H1 (cell line): ENCODE results near the gene NDUFA13. TPM values are rescaled to one million over a fixed set of nuclear protein-coding genes. Genes with fewer than 3 reads are reported as not detected.

Experiments
- CTCF ChIA-PET: fragments of 300-600 bp; sonication (Branson Sonifier 250); formaldehyde crosslinking; loops from one replicate; lab custom pipeline; 2021; ENCODE audit not compliant: partially characterized antibody; lab: Charles Lee
- POLR2A ChIA-PET: fragments of 300-600 bp; sonication (Branson Sonifier 250); formaldehyde crosslinking; loops from one replicate; lab custom pipeline; 2021; ENCODE audit warnings: inconsistent platforms; ENCODE audit not compliant: partially characterized antibody; lab: Charles Lee
- DNase-seq, 2 experiments: peaks; one replicate each; pipeline versions ENCODE4 v3.0.0 to v3.0.0-alpha.2; 2010 to 2022; ENCODE audit warnings: low spot score in 2 of 2, low read depth in 1 of 2, mixed read lengths in 1 of 2
- FAIRE-seq: peaks from 2 replicates; lab custom pipeline; 2011; peaks lifted over from hg19 to GRCh38; lab: Jason Lieb, UNC
- H2AFZ ChIP-seq: 2 replicates; pipeline ENCODE4 v1.8.1; 2012; ENCODE audit warnings: low read length, inconsistent platforms
- H2AK5ac ChIP-seq: 2 replicates; pipeline ENCODE4 v1.6.1; 2013; ENCODE audit warnings: low read depth, low read length
- H2BK120ac ChIP-seq: replicated peaks from 2 replicates; pipeline ENCODE3; 2013; ENCODE audit warnings: low read depth, low read length, inconsistent platforms
- H2BK12ac ChIP-seq: 2 replicates; pipeline ENCODE4 v1.6.1; 2013; ENCODE audit warnings: low read depth, low read length
- H2BK15ac ChIP-seq: 2 replicates; pipeline ENCODE4 v1.6.1; 2013; ENCODE audit warnings: low read length
- H2BK20ac ChIP-seq: 2 replicates; pipeline ENCODE4 v1.6.1; 2013; ENCODE audit warnings: low read length
- H2BK5ac ChIP-seq: 2 replicates; pipeline ENCODE4 v1.6.1; 2013; ENCODE audit warnings: low read depth, low read length
- H3K14ac ChIP-seq: 2 replicates; pipeline ENCODE4 v1.6.1; 2013; ENCODE audit warnings: inconsistent platforms; ENCODE audit not compliant: insufficient read length
- H3K18ac ChIP-seq: 2 replicates; pipeline ENCODE4 v1.6.1; 2013; ENCODE audit warnings: low read length; ENCODE audit errors: extremely low read depth
- H3K23ac ChIP-seq: 2 replicates; pipeline ENCODE4 v1.6.1; 2013; ENCODE audit warnings: inconsistent platforms; ENCODE audit not compliant: insufficient read length
- H3K23me2 ChIP-seq: 2 replicates; pipeline ENCODE4 v1.6.1; 2013; ENCODE audit warnings: low read depth, low read length
- H3K27ac ChIP-seq: 2 replicates; pipeline ENCODE4 v1.6.1; 2011; ENCODE audit warnings: low read depth, low read length, inconsistent platforms
- H3K27me3 ChIP-seq, 4 experiments: replicated peaks in 1 of 4; 1 replicate in 1 of 4; 2 replicates in 3 of 4; pipeline versions ENCODE4 v1.6.1 to v1.8.1; 2011 to 2013; ENCODE audit warnings: low read length in 3 of 4, mild to moderate bottlenecking in 3 of 4, inconsistent platforms in 2 of 4, mixed read lengths in 2 of 4, moderate library complexity in 1 of 4; ENCODE audit not compliant: control insufficient read depth in 3 of 4, insufficient read depth in 3 of 4; ENCODE audit errors: extremely low read depth in 1 of 4
- H3K36me3 ChIP-seq, 4 experiments: 2 replicates each; pipeline versions ENCODE4 v1.6.1 to v1.8.1; 2011 to 2013; ENCODE audit warnings: mild to moderate bottlenecking in 4 of 4, low read length in 3 of 4, moderate library complexity in 2 of 4, control low read depth in 1 of 4, inconsistent platforms in 1 of 4; ENCODE audit not compliant: insufficient read depth in 4 of 4, control insufficient read depth in 2 of 4
- H3K4ac ChIP-seq: replicated peaks from 2 replicates; pipeline ENCODE3; 2013; ENCODE audit warnings: low read length, low read depth, mixed read lengths, inconsistent platforms; ENCODE audit not compliant: insufficient read length
- H3K4me1 ChIP-seq, 4 experiments: replicated peaks in 1 of 4; 1 replicate in 1 of 4; 2 replicates in 3 of 4; pipeline versions ENCODE4 v1.6.1 to v1.8.1; 2011 to 2013; ENCODE audit warnings: low read length in 3 of 4, inconsistent platforms in 2 of 4, mixed read lengths in 1 of 4; ENCODE audit not compliant: insufficient read depth in 4 of 4, control insufficient read depth in 3 of 4
- H3K4me2 ChIP-seq, 2 experiments: 2 replicates each; pipeline versions ENCODE4 v1.6.1 to v1.8.1; 2011 to 2013; ENCODE audit warnings: low read depth in 2 of 2, low read length in 2 of 2, control low read depth in 1 of 2, inconsistent platforms in 1 of 2, mild to moderate bottlenecking in 1 of 2; ENCODE audit not compliant: insufficient read depth in 1 of 2
- H3K4me3 ChIP-seq, 4 experiments: fragments of 200-600, 300-600 bp in 1 of 4; sonication (generic), shearing (Covaris generic), sonication (Bioruptor Twin) in 1 of 4; 2 replicates each; pipeline versions ENCODE4 v1.5.1 to v1.8.1; 2011 to 2016; ENCODE audit warnings: low read length in 4 of 4, low read depth in 3 of 4, control low read depth in 2 of 4, inconsistent platforms in 2 of 4, mild to moderate bottlenecking in 2 of 4, mixed read lengths in 1 of 4, moderate library complexity in 1 of 4; ENCODE audit not compliant: insufficient read depth in 2 of 4; ENCODE audit errors: extremely low read depth in 1 of 4
- H3K56ac ChIP-seq: replicated peaks from 2 replicates; pipeline ENCODE3; 2013; ENCODE audit warnings: low read depth, mild to moderate bottlenecking, mixed read lengths, low read length, inconsistent platforms; ENCODE audit not compliant: insufficient read length
- H3K79me1 ChIP-seq: 2 replicates; pipeline ENCODE4 v1.6.1; 2013; ENCODE audit warnings: low read depth, low read length, control low read depth
- H3K79me2 ChIP-seq, 2 experiments: 2 replicates each; pipeline versions ENCODE4 v1.6.1 to v1.8.1; 2012 to 2013; ENCODE audit warnings: low read length in 2 of 2, mild to moderate bottlenecking in 2 of 2, inconsistent platforms in 1 of 2; ENCODE audit not compliant: insufficient read depth in 2 of 2, control insufficient read depth in 1 of 2
- H3K9ac ChIP-seq, 4 experiments: replicated peaks in 1 of 4; 1 replicate in 1 of 4; 2 replicates in 3 of 4; pipeline versions ENCODE4 v1.6.1 to v1.8.1; 2011 to 2013; ENCODE audit warnings: low read depth in 3 of 4, low read length in 3 of 4, control low read depth in 2 of 4, mild to moderate bottlenecking in 2 of 4, moderate library complexity in 2 of 4, inconsistent platforms in 1 of 4; ENCODE audit errors: extremely low read depth in 1 of 4
- H3K9me3 ChIP-seq, 2 experiments: 2 replicates each; pipeline versions ENCODE4 v1.6.1 to v1.8.1; 2012 to 2013; ENCODE audit warnings: mild to moderate bottlenecking in 2 of 2, moderate library complexity in 2 of 2, control low read depth in 1 of 2, inconsistent platforms in 1 of 2, low read depth in 1 of 2, low read length in 1 of 2, mixed read lengths in 1 of 2; ENCODE audit not compliant: insufficient read depth in 2 of 2
- H4K20me1 ChIP-seq, 2 experiments: replicated peaks in 1 of 2; 2 replicates each; pipeline versions ENCODE3 to v1.8.1; 2011 to 2013; ENCODE audit warnings: inconsistent platforms in 2 of 2, low read length in 2 of 2, mild to moderate bottlenecking in 1 of 2; ENCODE audit not compliant: insufficient read depth in 2 of 2, control insufficient read depth in 1 of 2
- H4K5ac ChIP-seq: 2 replicates; pipeline ENCODE4 v1.6.1; 2013; ENCODE audit warnings: low read length, low read depth, mixed read lengths, inconsistent platforms; ENCODE audit not compliant: insufficient read length
- H4K8ac ChIP-seq: 2 replicates; pipeline ENCODE4 v1.8.0; 2013; ENCODE audit warnings: mild to moderate bottlenecking, moderate library complexity, low read length, inconsistent platforms; ENCODE audit not compliant: insufficient read depth; ENCODE audit errors: extremely low read depth
- H4K91ac ChIP-seq: replicated peaks from 2 replicates; pipeline ENCODE3; 2013; ENCODE audit warnings: low read length, mixed read lengths, inconsistent platforms; ENCODE audit not compliant: insufficient read length
- ATF3 ChIP-seq: IDR thresholded peaks from 2 replicates; pipeline ENCODE4 v1.6.1; 2011; ENCODE audit warnings: low read depth, mild to moderate bottlenecking, low read length; ENCODE audit not compliant: insufficient read depth
- BCL11A ChIP-seq, 2 experiments: IDR thresholded peaks; one replicate each; pipeline ENCODE4 v1.6.1; 2011; ENCODE audit warnings: low read depth in 2 of 2, low read length in 2 of 2, mild to moderate bottlenecking in 2 of 2
- CREB1 ChIP-seq: IDR thresholded peaks from 2 replicates; pipeline ENCODE4 v1.6.1; 2012; ENCODE audit warnings: inconsistent platforms
- KDM4A ChIP-seq: IDR thresholded peaks from one replicate; pipeline ENCODE4 v1.7.1; 2012; ENCODE audit warnings: low read depth, mild to moderate bottlenecking, moderate library complexity, low read length, inconsistent platforms; ENCODE audit not compliant: severe bottlenecking
- SAP30 ChIP-seq: fragments of 300-600 bp; sonication (generic); IDR thresholded peaks from 2 replicates; pipeline ENCODE4 v1.7.1; 2012; ENCODE audit warnings: low read length, moderate library complexity, mild to moderate bottlenecking, inconsistent platforms; ENCODE audit not compliant: insufficient read depth, insufficient replicate concordance
- SUZ12 ChIP-seq: fragments of 200-600 bp; sonication (generic); IDR thresholded peaks from 2 replicates; pipeline ENCODE4 v1.6.1; 2012; ENCODE audit warnings: mild to moderate bottlenecking, inconsistent platforms, low read length, moderate library complexity, mixed read lengths
- TEAD4 ChIP-seq: IDR thresholded peaks from 2 replicates; pipeline ENCODE4 v1.6.1; 2012; ENCODE audit warnings: low read depth, low read length, inconsistent platforms, mixed read lengths
- USF2 ChIP-seq: IDR thresholded peaks from 2 replicates; pipeline ENCODE4 v1.6.1; 2011; ENCODE audit warnings: low read length, improper control_type of control experiment
- WGBS, 2 experiments: shearing (Covaris generic) in 1 of 2; methylation state at CpG; one replicate each; pipeline versions ENCODE4 v1.1.6 to v1.1.7; 2013 to 2015; ENCODE audit warnings: low lambda C conversion rate in 2 of 2, mixed read lengths in 2 of 2, inconsistent platforms in 1 of 2, low coverage in 1 of 2, missing lambda C conversion rate in 1 of 2; ENCODE audit not compliant: insufficient replicate concordance in 2 of 2, insufficient coverage in 1 of 2, insufficient read length in 1 of 2; ENCODE audit errors: extremely low coverage in 1 of 2, missing lambda C conversion rate in 1 of 2; 5-methylcytosine and 5-hydroxymethylcytosine counted together
- polyA plus RNA-seq, 7 experiments: library from polyadenylated mRNA; depleted of rRNA in 3 of 7; stranded (reverse) in 5 of 7; unstranded in 2 of 7; fragments of >200 nt in 5 of 7; fragments of 200-250 nt in 2 of 7; gene quantifications; 1 replicate in 5 of 7; 2 replicates in 1 of 7; 4 replicates in 1 of 7; pipeline versions ENCODE4 v1.2.1 to v1.2.3, GENCODE V29; 2011 to 2013; ENCODE audit warnings: missing spikeins in 2 of 7, mixed read lengths in 2 of 7
- total RNA-seq: library from RNA; stranded (reverse); fragmentation: NEBNext Ultra II Directional; extraction: Animal tissue kit (Norgen Biotek cat#: 25700); gene quantifications from 2 replicates; pipeline ENCODE4 v1.2.1, GENCODE V29; 2021

NDUFA13 gene
- total and polyA plus RNA-seq, 2 of the 8 experiments (the other 6 are each of a cell fraction or from before 2014, with no cell fraction given) = 413 to 1,105 TPM

GRCh38 chr19:19567391-19567790, 51.4 kb downstream of the NDUFA13 start:
- FAIRE-seq = no peak
- Histone ChIP-seq H3K4ac (no peak overlapping the region), H2BK5ac (no peak overlapping the region; the same call in 1 of the 2 replicates), H3K9me3 (no peaks in the 10 kb centered on the region), H3K79me2 (no peaks in the 10 kb centered on the region), H4K20me1 (no peaks in the 10 kb centered on the region), H4K5ac (no peak overlapping the region), H2BK120ac (no peak overlapping the region), H3K9ac (no peak overlapping the region), H3K23ac (no peak overlapping the region), H3K27me3 (no peaks in the 10 kb centered on the region), H2BK15ac (no peak overlapping the region), H2BK12ac (no peak overlapping the region), H3K18ac (no peak overlapping the region), H2AFZ (no peak overlapping the region), H3K56ac (no peak overlapping the region), H3K23me2 (no peaks in the 10 kb centered on the region), H2AK5ac (no peak overlapping the region), H3K14ac (no peak overlapping the region), H2BK20ac (no peak overlapping the region), H3K4me3 (no peak overlapping the region), H4K91ac (no peak overlapping the region), H3K36me3 (no peaks in the 10 kb centered on the region; a peak in 1 of 8 replicates), H3K4me2 (no peak overlapping the region), H3K79me1 (no peaks in the 10 kb centered on the region; the same call in 1 of the 2 replicates), H4K8ac (no peak overlapping the region), H3K4me1 (peaks cover 0 to 6% (median 0%) of the 10 kb centered on the region in 4 experiments; a peak in 3 of 7 replicates), H3K27ac (no peak overlapping the region)
- no peak for DNase-seq
- no peak for TF ChIP-seq CREB1
- no peak for TF ChIP-seq SUZ12
- no peak for TF ChIP-seq BCL11A (IDR thresholded peaks at IDR 0.05; ENCODE audit: low read depth in 2 of 2, low read length in 2 of 2)
- no peak for TF ChIP-seq KDM4A
- no peak for TF ChIP-seq USF2
- TF ChIP-seq ATF3 = no peak
- TF ChIP-seq TEAD4 = no peak
- TF ChIP-seq SAP30 = no peak
- CTCF ChIA-PET = interaction anchor here (0.9 to 20.0 kb wide), 6 partner anchors 9 to 76 kb away, joined by 3 to 223 read pairs (median 5); partner anchors contain the start of gene GMIP
- POLR2A ChIA-PET = no interaction called here
- WGBS, 2 experiments = 79% methylated on average over 3 of the region's 3 CpGs; no CpG with 5 or more reads in 1 of the 2 experiments
